Measurements from ENCODE around the gene RPL9.

DNA sequence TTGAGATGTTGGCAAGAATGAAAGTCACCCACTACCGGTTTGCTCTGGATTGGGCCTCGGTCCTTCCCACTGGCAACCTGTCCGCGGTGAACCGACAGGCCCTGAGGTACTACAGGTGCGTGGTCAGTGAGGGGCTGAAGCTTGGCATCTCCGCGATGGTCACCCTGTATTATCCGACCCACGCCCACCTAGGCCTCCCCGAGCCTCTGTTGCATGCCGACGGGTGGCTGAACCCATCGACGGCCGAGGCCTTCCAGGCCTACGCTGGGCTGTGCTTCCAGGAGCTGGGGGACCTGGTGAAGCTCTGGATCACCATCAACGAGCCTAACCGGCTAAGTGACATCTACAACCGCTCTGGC is 12.3 kb downstream of the RPL9 start:
- TF ChIP-seq, protein P1, sequence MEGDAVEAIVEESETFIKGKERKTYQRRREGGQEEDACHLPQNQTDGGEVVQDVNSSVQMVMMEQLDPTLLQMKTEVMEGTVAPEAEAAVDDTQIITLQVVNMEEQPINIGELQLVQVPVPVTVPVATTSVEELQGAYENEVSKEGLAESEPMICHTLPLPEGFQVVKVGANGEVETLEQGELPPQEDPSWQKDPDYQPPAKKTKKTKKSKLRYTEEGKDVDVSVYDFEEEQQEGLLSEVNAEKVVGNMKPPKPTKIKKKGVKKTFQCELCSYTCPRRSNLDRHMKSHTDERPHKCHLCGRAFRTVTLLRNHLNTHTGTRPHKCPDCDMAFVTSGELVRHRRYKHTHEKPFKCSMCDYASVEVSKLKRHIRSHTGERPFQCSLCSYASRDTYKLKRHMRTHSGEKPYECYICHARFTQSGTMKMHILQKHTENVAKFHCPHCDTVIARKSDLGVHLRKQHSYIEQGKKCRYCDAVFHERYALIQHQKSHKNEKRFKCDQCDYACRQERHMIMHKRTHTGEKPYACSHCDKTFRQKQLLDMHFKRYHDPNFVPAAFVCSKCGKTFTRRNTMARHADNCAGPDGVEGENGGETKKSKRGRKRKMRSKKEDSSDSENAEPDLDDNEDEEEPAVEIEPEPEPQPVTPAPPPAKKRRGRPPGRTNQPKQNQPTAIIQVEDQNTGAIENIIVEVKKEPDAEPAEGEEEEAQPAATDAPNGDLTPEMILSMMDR (IDR thresholded peaks at IDR 0.05), result no peak
- TF ChIP-seq POLR2A (IDR thresholded peaks at IDR 0.05), result no peak
